Measurements from ENCODE around the gene CACNA2D2.
A peak's percentile ranks its signal among the peaks of the same experiment; 100 is the strongest.

The CACNA2D2 gene

GRCh38 chr3:50341996-50342650 is 161.3 kb downstream of the CACNA2D2 start:
- Histone ChIP-seq H3K27me3 (ENCODE audit: insufficient read depth, low read length, poor library complexity, severe bottlenecking) (no peaks in the 10 kb centered on the region), H3K36me3 (ENCODE audit: insufficient read depth, low read length) (no peaks in the 10 kb centered on the region)
- no peak for TF ChIP-seq CTCF (conservative IDR thresholded peaks at IDR 0.05; ENCODE audit: low read length)
- no peak for TF ChIP-seq EZH2phosphoT487 (IDR thresholded peaks at IDR 0.05; ENCODE audit: borderline replicate concordance)

GRCh38 chr3:50341537-50341936 is 161.9 kb downstream of the CACNA2D2 start:
- peaks cover 4% of the 10 kb centered on the region for H3K27me3 ChIP-seq (ENCODE audit: insufficient read depth, low read length, poor library complexity, severe bottlenecking)
- peaks cover 8% of the 10 kb centered on the region; the same call in 1 of the 2 replicates for H3F3A ChIP-seq (ENCODE audit: low read depth)
- no peak for TF ChIP-seq EZH2phosphoT487 (IDR thresholded peaks at IDR 0.05; ENCODE audit: borderline replicate concordance)
- no peak for TF ChIP-seq CTCF (conservative IDR thresholded peaks at IDR 0.05; ENCODE audit: low read length)
- no peak overlapping the region for H2AFZ ChIP-seq (ENCODE audit: low read length)
- H3K9ac ChIP-seq (ENCODE audit: low read depth, low read length, poor library complexity, severe bottlenecking) = peak overlapping the region; percentile 98
- H3K4me1 ChIP-seq (ENCODE audit: insufficient read depth, low read length, poor library complexity, severe bottlenecking) = peaks cover 38% of the 10 kb centered on the region
- no peaks in the 10 kb centered on the region for H3K9me2 ChIP-seq (replicated peaks; ENCODE audit: low read depth, low read length)
- peak overlapping the region; percentile 97 for H3K4me3 ChIP-seq (ENCODE audit: low read length, poor library complexity, severe bottlenecking)
- H3K36me3 ChIP-seq (ENCODE audit: insufficient read depth, low read length) = no peaks in the 10 kb centered on the region
- H3K79me2 ChIP-seq (ENCODE audit: insufficient read depth, low read length) = peaks cover 55% of the 10 kb centered on the region
- peak overlapping the region; percentile 91 for H3K4me2 ChIP-seq (ENCODE audit: low read depth, low read length, poor library complexity, severe bottlenecking)
- H4K20me1 ChIP-seq (ENCODE audit: insufficient read depth, low read length, poor library complexity, severe bottlenecking) = peaks cover 5% of the 10 kb centered on the region
- no peaks in the 10 kb centered on the region for H3K9me3 ChIP-seq (ENCODE audit: insufficient read depth, low read depth, low read length)

More at GRCh38 chr3:50341996-50342650, 161.3 kb downstream of the CACNA2D2 start:
- peaks cover 38% of the 10 kb centered on the region for H3K4me1 ChIP-seq (ENCODE audit: insufficient read depth, low read length, poor library complexity, severe bottlenecking)
- peak overlapping the region; percentile 98 for H3K9ac ChIP-seq (ENCODE audit: low read depth, low read length, poor library complexity, severe bottlenecking)
- H3K9me3 ChIP-seq (ENCODE audit: insufficient read depth, low read depth, low read length) = no peaks in the 10 kb centered on the region
- H3F3A ChIP-seq (ENCODE audit: low read depth) = peaks cover 9% of the 10 kb centered on the region; the same call in 1 of the 2 replicates
- H2AFZ ChIP-seq (ENCODE audit: low read length) = no peak overlapping the region
- H4K20me1 ChIP-seq (ENCODE audit: insufficient read depth, low read length, poor library complexity, severe bottlenecking) = no peaks in the 10 kb centered on the region
- H3K79me2 ChIP-seq (ENCODE audit: insufficient read depth, low read length) = peaks cover 49% of the 10 kb centered on the region
- peak overlapping the region; percentile 91 for H3K4me2 ChIP-seq (ENCODE audit: low read depth, low read length, poor library complexity, severe bottlenecking)
- peak overlapping the region; percentile 97 for H3K4me3 ChIP-seq (ENCODE audit: low read length, poor library complexity, severe bottlenecking)
- H3K9me2 ChIP-seq (replicated peaks; ENCODE audit: low read depth, low read length) = no peaks in the 10 kb centered on the region

- Histone ChIP-seq H3K4me3 (ENCODE audit: low read length, poor library complexity, severe bottlenecking) (peak within 1 kb of the TSS; percentile 97), H3F3A (ENCODE audit: low read depth) (0 out of 2 replicates have a peak, but pooled peaks cover 7% of the 10 kb centered on the region), H3K9ac (ENCODE audit: low read depth, low read length, poor library complexity, severe bottlenecking) (peak within 1 kb of the TSS; percentile 98), H4K20me1 (ENCODE audit: insufficient read depth, low read length, poor library complexity, severe bottlenecking) (peaks cover 14% of the 10 kb centered on the region), H3K79me2 (ENCODE audit: insufficient read depth, low read length) (peaks cover 64% of the 10 kb centered on the region), H3K36me3 (ENCODE audit: insufficient read depth, low read length) (no peaks in the 10 kb centered on the region), H3K27me3 (ENCODE audit: insufficient read depth, low read length, poor library complexity, severe bottlenecking) (peaks cover 4% of the 10 kb centered on the region), H3K9me3 (ENCODE audit: insufficient read depth, low read depth, low read length) (no peaks in the 10 kb centered on the region), H3K4me1 (ENCODE audit: insufficient read depth, low read length, poor library complexity, severe bottlenecking) (peaks cover 47% of the 10 kb centered on the region), H2AFZ (ENCODE audit: low read length) (no peak within 1 kb of the TSS; the same call in 1 of the 2 replicates), H3K9me2 (replicated peaks; ENCODE audit: low read depth, low read length) (no peaks in the 10 kb centered on the region), H3K4me2 (ENCODE audit: low read depth, low read length, poor library complexity, severe bottlenecking) (peak within 1 kb of the TSS; percentile 91)
- TF ChIP-seq CTCF (conservative IDR thresholded peaks at IDR 0.05; ENCODE audit: low read length) (no peak), EZH2phosphoT487 (IDR thresholded peaks at IDR 0.05; ENCODE audit: borderline replicate concordance) (no peak)
Observed at GRCh38 chr3:50340448-50341329, 162.7 kb downstream of the CACNA2D2 start, which contains the start of gene RASSF1. RASSF1 (minus strand) TSS chr3:50340836; CDS start chr3:50340805, 31 bp downstream.
